Neural cell (in vitro differentiated cells): ENCODE results near the gene SMIM22. TPM values are rescaled to one million over a fixed set of nuclear protein-coding genes. Genes with fewer than 3 reads are reported as not detected.

ENCODE experiments used
- H2AFZ ChIP-seq: fragments of 200-600, 300-800 bp; sonication (generic), shearing (Covaris generic); 2 replicates; pipeline ENCODE4 v1.6.0; 2014; ENCODE audit warnings: low read depth, mild to moderate bottlenecking, antibody characterized with exemption, low read length, moderate library complexity
- H3F3A ChIP-seq: fragments of 200-600 bp; shearing (Covaris generic); 2 replicates; pipeline ENCODE4 v1.6.1; 2016; ENCODE audit warnings: mild to moderate bottlenecking, moderate library complexity, mixed read lengths, antibody characterized with exemption, low read length; ENCODE audit not compliant: insufficient read depth, poor library complexity, severe bottlenecking
- H3K27ac ChIP-seq: fragments of 200-600, 300-800 bp; sonication (generic), shearing (Covaris generic); 2 replicates; pipeline ENCODE4 v1.5.1; 2014; ENCODE audit warnings: mild to moderate bottlenecking, low read length, moderate library complexity
- H3K27me3 ChIP-seq: fragments of 300-800, 200-600 bp; sonication (generic), shearing (Covaris generic); 2 replicates; pipeline ENCODE4 v1.6.0; 2014; ENCODE audit warnings: mild to moderate bottlenecking, low read depth, low read length, moderate library complexity; ENCODE audit not compliant: insufficient read depth
- H3K36me3 ChIP-seq: fragments of 300-800, 200-600 bp; sonication (generic), shearing (Covaris generic); 2 replicates; pipeline ENCODE4 v1.5.1; 2014; ENCODE audit warnings: mild to moderate bottlenecking, antibody characterized with exemption, low read length, moderate library complexity; ENCODE audit not compliant: insufficient read depth
- H3K4me2 ChIP-seq: fragments of 300-800, 200-600 bp; sonication (generic), shearing (Covaris generic); 2 replicates; pipeline ENCODE4 v1.6.0; 2014; ENCODE audit warnings: mild to moderate bottlenecking, low read length
- H3K4me3 ChIP-seq: fragments of 300-800, 200-600 bp; sonication (generic), shearing (Covaris generic); 2 replicates; pipeline ENCODE4 v1.5.1; 2014; ENCODE audit warnings: mild to moderate bottlenecking, low read length, moderate library complexity
- H3K79me2 ChIP-seq: fragments of 200-600 bp; shearing (Covaris generic); replicated peaks from 2 replicates; pipeline ENCODE4 v1.6.0; 2014; ENCODE audit warnings: mild to moderate bottlenecking, low read length, moderate library complexity; ENCODE audit not compliant: insufficient read depth
- H3K9ac ChIP-seq: fragments of 300-800, 200-600 bp; sonication (generic), shearing (Covaris generic); 2 replicates; pipeline ENCODE4 v1.6.1; 2016; ENCODE audit warnings: mild to moderate bottlenecking, low read length, mixed read lengths
- H3K9me2 ChIP-seq: fragments of 200-600 bp; shearing (Covaris generic); 2 replicates; pipeline ENCODE4 v1.6.1; 2016; ENCODE audit warnings: mild to moderate bottlenecking, low read length, mixed read lengths; ENCODE audit not compliant: insufficient read depth
- H3K9me3 ChIP-seq: fragments of 200-600, 300-800 bp; sonication (generic), shearing (Covaris generic); 2 replicates; pipeline ENCODE4 v1.6.1; 2016; ENCODE audit warnings: mild to moderate bottlenecking, mixed run types, low read length, moderate library complexity, mixed read lengths
- H4K20me1 ChIP-seq: fragments of 200-600 bp; shearing (Covaris generic); 2 replicates; pipeline ENCODE4 v1.6.1; 2016; ENCODE audit warnings: mild to moderate bottlenecking, mixed run types; ENCODE audit not compliant: insufficient read depth
- EP300 ChIP-seq: fragments of 450-650 bp; conservative IDR thresholded peaks from 2 replicates; pipeline ENCODE4 v1.6.1; 2014; ENCODE audit warnings: antibody characterized with exemption, mild to moderate bottlenecking, moderate library complexity; ENCODE audit not compliant: poor library complexity, severe bottlenecking
- EZH2 ChIP-seq: fragments of 200-600, 300-800 bp; shearing (Covaris generic), sonication (generic); IDR thresholded peaks from 2 replicates; pipeline ENCODE4 v1.6.1; 2014; ENCODE audit warnings: antibody characterized with exemption, low read length, borderline replicate concordance, mild to moderate bottlenecking; ENCODE audit not compliant: insufficient read depth, poor library complexity, severe bottlenecking
- MXI1 ChIP-seq: fragments of 450-650 bp; conservative IDR thresholded peaks from 2 replicates; pipeline ENCODE4 v1.6.1; 2014; ENCODE audit warnings: antibody characterized with exemption, mild to moderate bottlenecking; ENCODE audit not compliant: poor library complexity, severe bottlenecking
- POLR2AphosphoS5 ChIP-seq: IDR thresholded peaks from 2 replicates; pipeline ENCODE4 v1.6.1; 2012
- RAD21 ChIP-seq: fragments of 450-650 bp; conservative IDR thresholded peaks from 2 replicates; pipeline ENCODE4 v1.6.1; 2014; ENCODE audit warnings: antibody characterized with exemption, mild to moderate bottlenecking, moderate library complexity
- SMC3 ChIP-seq: fragments of 450-650 bp; conservative IDR thresholded peaks from 2 replicates; pipeline ENCODE4 v1.6.1; 2014; ENCODE audit warnings: antibody characterized with exemption, mild to moderate bottlenecking, moderate library complexity; ENCODE audit not compliant: poor library complexity
- TAF1 ChIP-seq: IDR thresholded peaks from 2 replicates; pipeline ENCODE4 v1.6.1; 2012; ENCODE audit warnings: low read depth
- polyA plus RNA-seq: library from polyadenylated mRNA; depleted of rRNA; stranded (reverse); fragments of >200 nt; gene quantifications from 2 replicates; pipeline ENCODE4 v1.2.3, GENCODE V29; 2014
- TF ChIP-seq, protein P1 (sequence below): IDR thresholded peaks from 2 replicates; pipeline ENCODE4 v1.6.1; 2012; ENCODE audit warnings: borderline replicate concordance
- TF ChIP-seq, protein P2 (sequence below): fragments of 450-650 bp; IDR thresholded peaks from 2 replicates; pipeline ENCODE4 v1.5.1; 2014; ENCODE audit warnings: antibody characterized with exemption, mild to moderate bottlenecking, moderate library complexity; ENCODE audit not compliant: poor library complexity, severe bottlenecking

SMIM22 gene
- polyA plus RNA-seq, 1 donor from 2014 or later, result not detected

DNA sequence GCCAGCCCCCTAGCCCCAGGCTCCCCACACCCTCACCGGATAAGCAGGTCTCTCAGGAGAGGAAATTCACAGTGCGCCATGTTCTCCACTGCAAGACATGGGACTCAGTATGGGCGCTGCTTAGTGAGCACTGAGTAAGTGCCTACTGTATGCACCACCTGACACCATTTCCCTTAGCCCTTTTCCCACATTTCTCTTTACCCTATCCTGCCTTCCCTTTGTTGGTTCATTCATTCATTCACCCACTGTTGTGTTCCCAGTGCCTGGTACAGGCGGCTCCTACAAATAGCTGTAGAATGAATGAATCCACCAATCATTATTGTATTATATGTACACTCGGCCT is 17.1 kb upstream of the SMIM22 start:
- no peaks in the 10 kb centered on the region for H4K20me1 ChIP-seq
- H3K4me2 ChIP-seq, result no peak overlapping the region
- no peak overlapping the region for H3K9ac ChIP-seq
- no peak overlapping the region for H3K4me3 ChIP-seq
- H3K36me3 ChIP-seq, result no peaks in the 10 kb centered on the region
- H3K9me3 ChIP-seq, result no peaks in the 10 kb centered on the region
- no peaks in the 10 kb centered on the region for H3K27me3 ChIP-seq
- H3F3A ChIP-seq, result no peaks in the 10 kb centered on the region
- no peaks in the 10 kb centered on the region for H3K79me2 ChIP-seq
- no peak overlapping the region for H3K27ac ChIP-seq
- TF ChIP-seq RAD21, result no peak
- TF ChIP-seq POLR2AphosphoS5, result no peak
- no peak for TF ChIP-seq MXI1
- no peak for TF ChIP-seq SMC3
- TF ChIP-seq EP300, result no peak
- TF ChIP-seq EZH2, result no peak
- no peak for TF ChIP-seq TAF1
- TF ChIP-seq, protein P1, sequence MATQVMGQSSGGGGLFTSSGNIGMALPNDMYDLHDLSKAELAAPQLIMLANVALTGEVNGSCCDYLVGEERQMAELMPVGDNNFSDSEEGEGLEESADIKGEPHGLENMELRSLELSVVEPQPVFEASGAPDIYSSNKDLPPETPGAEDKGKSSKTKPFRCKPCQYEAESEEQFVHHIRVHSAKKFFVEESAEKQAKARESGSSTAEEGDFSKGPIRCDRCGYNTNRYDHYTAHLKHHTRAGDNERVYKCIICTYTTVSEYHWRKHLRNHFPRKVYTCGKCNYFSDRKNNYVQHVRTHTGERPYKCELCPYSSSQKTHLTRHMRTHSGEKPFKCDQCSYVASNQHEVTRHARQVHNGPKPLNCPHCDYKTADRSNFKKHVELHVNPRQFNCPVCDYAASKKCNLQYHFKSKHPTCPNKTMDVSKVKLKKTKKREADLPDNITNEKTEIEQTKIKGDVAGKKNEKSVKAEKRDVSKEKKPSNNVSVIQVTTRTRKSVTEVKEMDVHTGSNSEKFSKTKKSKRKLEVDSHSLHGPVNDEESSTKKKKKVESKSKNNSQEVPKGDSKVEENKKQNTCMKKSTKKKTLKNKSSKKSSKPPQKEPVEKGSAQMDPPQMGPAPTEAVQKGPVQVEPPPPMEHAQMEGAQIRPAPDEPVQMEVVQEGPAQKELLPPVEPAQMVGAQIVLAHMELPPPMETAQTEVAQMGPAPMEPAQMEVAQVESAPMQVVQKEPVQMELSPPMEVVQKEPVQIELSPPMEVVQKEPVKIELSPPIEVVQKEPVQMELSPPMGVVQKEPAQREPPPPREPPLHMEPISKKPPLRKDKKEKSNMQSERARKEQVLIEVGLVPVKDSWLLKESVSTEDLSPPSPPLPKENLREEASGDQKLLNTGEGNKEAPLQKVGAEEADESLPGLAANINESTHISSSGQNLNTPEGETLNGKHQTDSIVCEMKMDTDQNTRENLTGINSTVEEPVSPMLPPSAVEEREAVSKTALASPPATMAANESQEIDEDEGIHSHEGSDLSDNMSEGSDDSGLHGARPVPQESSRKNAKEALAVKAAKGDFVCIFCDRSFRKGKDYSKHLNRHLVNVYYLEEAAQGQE, result no peak
- TF ChIP-seq, protein P2, sequence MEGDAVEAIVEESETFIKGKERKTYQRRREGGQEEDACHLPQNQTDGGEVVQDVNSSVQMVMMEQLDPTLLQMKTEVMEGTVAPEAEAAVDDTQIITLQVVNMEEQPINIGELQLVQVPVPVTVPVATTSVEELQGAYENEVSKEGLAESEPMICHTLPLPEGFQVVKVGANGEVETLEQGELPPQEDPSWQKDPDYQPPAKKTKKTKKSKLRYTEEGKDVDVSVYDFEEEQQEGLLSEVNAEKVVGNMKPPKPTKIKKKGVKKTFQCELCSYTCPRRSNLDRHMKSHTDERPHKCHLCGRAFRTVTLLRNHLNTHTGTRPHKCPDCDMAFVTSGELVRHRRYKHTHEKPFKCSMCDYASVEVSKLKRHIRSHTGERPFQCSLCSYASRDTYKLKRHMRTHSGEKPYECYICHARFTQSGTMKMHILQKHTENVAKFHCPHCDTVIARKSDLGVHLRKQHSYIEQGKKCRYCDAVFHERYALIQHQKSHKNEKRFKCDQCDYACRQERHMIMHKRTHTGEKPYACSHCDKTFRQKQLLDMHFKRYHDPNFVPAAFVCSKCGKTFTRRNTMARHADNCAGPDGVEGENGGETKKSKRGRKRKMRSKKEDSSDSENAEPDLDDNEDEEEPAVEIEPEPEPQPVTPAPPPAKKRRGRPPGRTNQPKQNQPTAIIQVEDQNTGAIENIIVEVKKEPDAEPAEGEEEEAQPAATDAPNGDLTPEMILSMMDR, result no peak
- no peak overlapping the region for H2AFZ ChIP-seq
- no peaks in the 10 kb centered on the region for H3K9me2 ChIP-seq

DNA sequence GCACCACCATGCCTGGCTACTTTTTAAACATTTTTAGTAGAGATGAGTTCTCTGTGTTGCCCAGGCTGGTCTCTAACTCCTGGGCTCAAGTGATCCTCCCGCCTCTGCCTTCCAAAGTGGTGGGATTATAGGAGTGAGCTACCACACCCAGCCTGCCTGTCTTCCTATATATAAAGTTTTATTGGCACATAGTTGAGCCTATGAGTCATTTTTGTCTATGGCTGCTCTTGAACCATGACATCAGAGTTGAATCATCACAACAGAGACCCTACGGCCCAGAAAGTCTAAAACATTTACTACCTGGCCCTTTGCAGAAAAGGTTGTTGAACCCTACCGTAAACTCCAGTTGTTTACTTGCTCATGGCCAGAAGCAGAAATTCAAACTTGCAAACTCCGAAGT is 14.9 kb upstream of the SMIM22 start:
- H3F3A ChIP-seq, result no peaks in the 10 kb centered on the region
- no peaks in the 10 kb centered on the region for H3K36me3 ChIP-seq
- TF ChIP-seq SMC3 (no peak), TAF1 (no peak), EZH2 (no peak), MXI1 (no peak), EP300 (no peak), RAD21 (no peak), POLR2AphosphoS5 (no peak)
- TF ChIP-seq, protein P2, result no peak
- TF ChIP-seq, protein P1, result no peak
- H3K4me2 ChIP-seq, result no peak overlapping the region
- H3K9ac ChIP-seq, result no peak overlapping the region
- no peaks in the 10 kb centered on the region for H4K20me1 ChIP-seq
- H3K4me3 ChIP-seq, result no peak overlapping the region
- H3K27me3 ChIP-seq, result no peaks in the 10 kb centered on the region
- no peaks in the 10 kb centered on the region for H3K79me2 ChIP-seq
- no peak overlapping the region for H3K27ac ChIP-seq
- H2AFZ ChIP-seq, result no peak overlapping the region
- H3K9me3 ChIP-seq, result no peaks in the 10 kb centered on the region
- H3K9me2 ChIP-seq, result no peaks in the 10 kb centered on the region
